ENCODE results near the gene OGDH. TPM values are rescaled to one million over a fixed set of nuclear protein-coding genes. Genes with fewer than 3 reads are reported as not detected.

The OGDH gene
- total and polyA plus RNA-seq, 2 experiments from 2014 or later, result 31.4 to 75.3 TPM

- Histone ChIP-seq H3K36me3 (ENCODE audit: low read depth) (peaks cover 16% of the 10 kb centered on the region; the same call in 1 of the 2 replicates), H3K27ac (no peak overlapping the region), H4K20me1 (ENCODE audit: insufficient read depth) (no peaks in the 10 kb centered on the region), H2AFZ (no peak overlapping the region), H3K27me3 (replicated peaks; ENCODE audit: insufficient read depth) (no peaks in the 10 kb centered on the region), H3K9me3 (ENCODE audit: low read depth) (no peaks in the 10 kb centered on the region), H3K4me1 (ENCODE audit: insufficient read depth) (peaks cover 17% of the 10 kb centered on the region), H3K9me2 (ENCODE audit: insufficient read depth) (no peaks in the 10 kb centered on the region), H3K4me3 (no peak overlapping the region), H3F3A (ENCODE audit: insufficient read depth) (peaks cover 24% of the 10 kb centered on the region), H3K9ac (no peak overlapping the region), H3K4me2 (ENCODE audit: unreplicated experiment) (no peak overlapping the region), H3K79me2 (ENCODE audit: insufficient read depth) (no peaks in the 10 kb centered on the region)
- 98 to 99% methylated on average over 7 of the region's 7 CpGs for WGBS, 2 experiments (ENCODE audit: low coverage in 1 of 2, low lambda C conversion rate in 2 of 2, missing lambda C conversion rate in 2 of 2)
- in situ Hi-C loops (cut with MboI), result no loop called here
- TF ChIP-seq EZH2phosphoT487 (IDR thresholded peaks at IDR 0.05; ENCODE audit: insufficient read depth, low read depth) (no peak), EZH2 (IDR thresholded peaks at IDR 0.05; ENCODE audit: insufficient read depth, poor library complexity, severe bottlenecking) (no peak)
- DNase-seq, result no peak
Measured at GRCh38 chr7:44674381-44674780, 68.0 kb downstream of the OGDH start.

GRCh38 chr7:44676776-44677175 is 70.3 kb downstream of the OGDH start:
- Histone ChIP-seq H4K20me1 (ENCODE audit: insufficient read depth) (no peaks in the 10 kb centered on the region), H3K4me3 (no peak overlapping the region), H3K9me2 (ENCODE audit: insufficient read depth) (no peaks in the 10 kb centered on the region), H3K79me2 (ENCODE audit: insufficient read depth) (no peaks in the 10 kb centered on the region), H3K9me3 (ENCODE audit: low read depth) (no peaks in the 10 kb centered on the region), H3F3A (ENCODE audit: insufficient read depth) (peaks cover 28% of the 10 kb centered on the region), H3K27me3 (replicated peaks; ENCODE audit: insufficient read depth) (no peaks in the 10 kb centered on the region), H3K9ac (no peak overlapping the region), H3K4me2 (ENCODE audit: unreplicated experiment) (no peak overlapping the region), H2AFZ (no peak overlapping the region), H3K36me3 (ENCODE audit: low read depth) (peaks cover 16% of the 10 kb centered on the region), H3K4me1 (ENCODE audit: insufficient read depth) (peaks cover 26% of the 10 kb centered on the region), H3K27ac (no peak overlapping the region)
- no peak for DNase-seq
- in situ Hi-C loops (cut with MboI), result loop anchor here (5.0 kb wide), 1 partner anchor 51 kb away; no protein-coding TSS in a partner anchor
- TF ChIP-seq EZH2phosphoT487 (IDR thresholded peaks at IDR 0.05; ENCODE audit: insufficient read depth, low read depth), result no peak
- TF ChIP-seq EZH2 (IDR thresholded peaks at IDR 0.05; ENCODE audit: insufficient read depth, poor library complexity, severe bottlenecking), result no peak
- WGBS, 2 experiments (ENCODE audit: low coverage in 1 of 2, low lambda C conversion rate in 2 of 2, missing lambda C conversion rate in 2 of 2), result 88 to 94% methylated on average over 3 to 4 of the region's 4 CpGs

- H4K20me1 ChIP-seq (ENCODE audit: insufficient read depth), result no peaks in the 10 kb centered on the region
- peak overlapping the region; percentile 55 for H3K4me2 ChIP-seq (ENCODE audit: unreplicated experiment)
- H3K36me3 ChIP-seq (ENCODE audit: low read depth), result peaks cover 22% of the 10 kb centered on the region
- peak; percentile 70 for DNase-seq
- H2AFZ ChIP-seq, result no peak overlapping the region
- H3K4me3 ChIP-seq, result no peak overlapping the region
- H3K4me1 ChIP-seq (ENCODE audit: insufficient read depth), result peaks cover 26% of the 10 kb centered on the region
- TF ChIP-seq EZH2 (IDR thresholded peaks at IDR 0.05; ENCODE audit: insufficient read depth, poor library complexity, severe bottlenecking) (no peak), EZH2phosphoT487 (IDR thresholded peaks at IDR 0.05; ENCODE audit: insufficient read depth, low read depth) (no peak)
- H3K9me3 ChIP-seq (ENCODE audit: low read depth), result no peaks in the 10 kb centered on the region
- H3K9me2 ChIP-seq (ENCODE audit: insufficient read depth), result no peaks in the 10 kb centered on the region
- WGBS, 2 experiments (ENCODE audit: low coverage in 1 of 2, low lambda C conversion rate in 2 of 2, missing lambda C conversion rate in 2 of 2), result 55 to 61% methylated on average over 4 of the region's 4 CpGs
- H3K79me2 ChIP-seq (ENCODE audit: insufficient read depth), result no peaks in the 10 kb centered on the region
- in situ Hi-C loops (cut with MboI), result loop anchor here (5.0 kb wide), 1 partner anchor 49 kb away; no protein-coding TSS in a partner anchor
- H3K27ac ChIP-seq, result peak overlapping the region; percentile 86
- H3K27me3 ChIP-seq (replicated peaks; ENCODE audit: insufficient read depth), result no peaks in the 10 kb centered on the region
- peaks cover 28% of the 10 kb centered on the region for H3F3A ChIP-seq (ENCODE audit: insufficient read depth)
- peak overlapping the region; percentile 47; the same call in 1 of the 2 replicates for H3K9ac ChIP-seq
Measured at GRCh38 chr7:44678101-44678470, 71.7 kb downstream of the OGDH start.

- H3F3A ChIP-seq (ENCODE audit: insufficient read depth), result peaks cover 28% of the 10 kb centered on the region
- peak overlapping the region; percentile 86 for H3K27ac ChIP-seq
- peak; percentile 90 for DNase-seq
- 33 to 37% methylated on average over 5 of the region's 5 CpGs for WGBS, 2 experiments (ENCODE audit: low coverage in 1 of 2, low lambda C conversion rate in 2 of 2, missing lambda C conversion rate in 2 of 2)
- H3K4me2 ChIP-seq (ENCODE audit: unreplicated experiment), result peak overlapping the region; percentile 55
- peak overlapping the region; percentile 47 for H3K9ac ChIP-seq
- H2AFZ ChIP-seq, result no peak overlapping the region
- H4K20me1 ChIP-seq (ENCODE audit: insufficient read depth), result no peaks in the 10 kb centered on the region
- H3K27me3 ChIP-seq (replicated peaks; ENCODE audit: insufficient read depth), result no peaks in the 10 kb centered on the region
- H3K4me3 ChIP-seq, result no peak overlapping the region
- no peaks in the 10 kb centered on the region for H3K79me2 ChIP-seq (ENCODE audit: insufficient read depth)
- H3K36me3 ChIP-seq (ENCODE audit: low read depth), result peaks cover 18% of the 10 kb centered on the region
- H3K9me3 ChIP-seq (ENCODE audit: low read depth), result no peaks in the 10 kb centered on the region
- no peaks in the 10 kb centered on the region for H3K9me2 ChIP-seq (ENCODE audit: insufficient read depth)
- TF ChIP-seq EZH2 (IDR thresholded peaks at IDR 0.05; ENCODE audit: insufficient read depth, poor library complexity, severe bottlenecking) (no peak), EZH2phosphoT487 (IDR thresholded peaks at IDR 0.05; ENCODE audit: insufficient read depth, low read depth) (no peak)
- in situ Hi-C loops (cut with MboI), result loop anchor here (5.0 kb wide), 1 partner anchor 49 kb away; no protein-coding TSS in a partner anchor
- H3K4me1 ChIP-seq (ENCODE audit: insufficient read depth), result peaks cover 26% of the 10 kb centered on the region
Measured at GRCh38 chr7:44678471-44679179, 72.2 kb downstream of the OGDH start.
